Measurements from ENCODE around the gene TBC1D2B.

TBC1D2B gene

GRCh38 chr15:78104119-78104479 lies 26.6 kb upstream of the TBC1D2B start:
- Histone ChIP-seq H3K9me2 (replicated peaks; ENCODE audit: insufficient read depth, low read length) (no peaks in the 10 kb centered on the region), H3F3A (ENCODE audit: insufficient read depth, low read length) (no peaks in the 10 kb centered on the region), H3K27me3 (replicated peaks; ENCODE audit: insufficient read depth, low read length) (no peaks in the 10 kb centered on the region), H3K9ac (ENCODE audit: low read length) (no peak overlapping the region), H3K27ac (ENCODE audit: low read length) (no peak overlapping the region), H3K9me3 (replicated peaks; ENCODE audit: insufficient read depth, low read length) (no peaks in the 10 kb centered on the region), H3K4me1 (ENCODE audit: low read length) (peaks cover 3% of the 10 kb centered on the region; the same call in 1 of the 2 replicates), H3K4me3 (ENCODE audit: low read length) (no peak overlapping the region), H3K36me3 (replicated peaks; ENCODE audit: insufficient read depth, low read length) (no peaks in the 10 kb centered on the region), H3K79me2 (ENCODE audit: low read length) (no peaks in the 10 kb centered on the region), H4K20me1 (ENCODE audit: insufficient read depth, low read length) (no peaks in the 10 kb centered on the region), H3K4me2 (ENCODE audit: low read depth, low read length) (no peak overlapping the region), H2AFZ (ENCODE audit: low read length) (no peak overlapping the region)
- no peak for DNase-seq
- TF ChIP-seq CTCF (IDR thresholded peaks at IDR 0.05; ENCODE audit: low read length) (no peak), EZH2 (optimal IDR thresholded peaks at IDR 0.05; ENCODE audit: low read depth, low read length) (no peak), EZH2phosphoT487 (IDR thresholded peaks at IDR 0.05; ENCODE audit: low read length) (no peak)

- H4K20me1 ChIP-seq (ENCODE audit: insufficient read depth, low read length), result no peaks in the 10 kb centered on the region
- no peaks in the 10 kb centered on the region for H3K36me3 ChIP-seq (replicated peaks; ENCODE audit: insufficient read depth, low read length)
- H3K27me3 ChIP-seq (replicated peaks; ENCODE audit: insufficient read depth, low read length), result no peaks in the 10 kb centered on the region
- H3K79me2 ChIP-seq (ENCODE audit: low read length), result no peaks in the 10 kb centered on the region
- no peaks in the 10 kb centered on the region for H3K9me2 ChIP-seq (replicated peaks; ENCODE audit: insufficient read depth, low read length)
- peak overlapping the region; percentile 2; the same call in 1 of the 2 replicates for H3K4me2 ChIP-seq (ENCODE audit: low read depth, low read length)
- H3K9ac ChIP-seq (ENCODE audit: low read length), result no peak overlapping the region
- no peak overlapping the region for H3K4me3 ChIP-seq (ENCODE audit: low read length)
- H3K27ac ChIP-seq (ENCODE audit: low read length), result no peak overlapping the region
- H2AFZ ChIP-seq (ENCODE audit: low read length), result no peak overlapping the region
- no peaks in the 10 kb centered on the region for H3K9me3 ChIP-seq (replicated peaks; ENCODE audit: insufficient read depth, low read length)
- peaks cover 3% of the 10 kb centered on the region; the same call in 1 of the 2 replicates for H3K4me1 ChIP-seq (ENCODE audit: low read length)
- H3F3A ChIP-seq (ENCODE audit: insufficient read depth, low read length), result no peaks in the 10 kb centered on the region
- peak; percentile 38 for DNase-seq
- TF ChIP-seq EZH2 (optimal IDR thresholded peaks at IDR 0.05; ENCODE audit: low read depth, low read length), result no peak
- no peak for TF ChIP-seq CTCF (IDR thresholded peaks at IDR 0.05; ENCODE audit: low read length)
- TF ChIP-seq EZH2phosphoT487 (IDR thresholded peaks at IDR 0.05; ENCODE audit: low read length), result no peak
These were observed 26.1 kb upstream of the TBC1D2B start for GRCh38 chr15:78103406-78104118.

GRCh38 chr15:78102741-78103140 lies 25.2 kb upstream of the TBC1D2B start:
- TF ChIP-seq EZH2 (optimal IDR thresholded peaks at IDR 0.05; ENCODE audit: low read depth, low read length) (no peak), EZH2phosphoT487 (IDR thresholded peaks at IDR 0.05; ENCODE audit: low read length) (no peak), CTCF (IDR thresholded peaks at IDR 0.05; ENCODE audit: low read length) (no peak)
- Histone ChIP-seq H3K4me1 (ENCODE audit: low read length) (peaks cover 3% of the 10 kb centered on the region; the same call in 1 of the 2 replicates), H4K20me1 (ENCODE audit: insufficient read depth, low read length) (no peaks in the 10 kb centered on the region), H2AFZ (ENCODE audit: low read length) (no peak overlapping the region), H3K36me3 (replicated peaks; ENCODE audit: insufficient read depth, low read length) (no peaks in the 10 kb centered on the region), H3K9me2 (replicated peaks; ENCODE audit: insufficient read depth, low read length) (no peaks in the 10 kb centered on the region), H3K79me2 (ENCODE audit: low read length) (no peaks in the 10 kb centered on the region), H3K4me3 (ENCODE audit: low read length) (no peak overlapping the region), H3K4me2 (ENCODE audit: low read depth, low read length) (no peak overlapping the region), H3K27me3 (replicated peaks; ENCODE audit: insufficient read depth, low read length) (no peaks in the 10 kb centered on the region), H3K9me3 (replicated peaks; ENCODE audit: insufficient read depth, low read length) (no peaks in the 10 kb centered on the region), H3K27ac (ENCODE audit: low read length) (no peak overlapping the region), H3K9ac (ENCODE audit: low read length) (no peak overlapping the region), H3F3A (ENCODE audit: insufficient read depth, low read length) (no peaks in the 10 kb centered on the region)
- no peak for DNase-seq
